Measurements from ENCODE around the gene PHEX.
"Not testable (repeated sequence)": the region's sequence is repeated elsewhere in the genome, so short reads cannot be mapped to it uniquely, and the experiment has no call there.

The PHEX gene

DNA sequence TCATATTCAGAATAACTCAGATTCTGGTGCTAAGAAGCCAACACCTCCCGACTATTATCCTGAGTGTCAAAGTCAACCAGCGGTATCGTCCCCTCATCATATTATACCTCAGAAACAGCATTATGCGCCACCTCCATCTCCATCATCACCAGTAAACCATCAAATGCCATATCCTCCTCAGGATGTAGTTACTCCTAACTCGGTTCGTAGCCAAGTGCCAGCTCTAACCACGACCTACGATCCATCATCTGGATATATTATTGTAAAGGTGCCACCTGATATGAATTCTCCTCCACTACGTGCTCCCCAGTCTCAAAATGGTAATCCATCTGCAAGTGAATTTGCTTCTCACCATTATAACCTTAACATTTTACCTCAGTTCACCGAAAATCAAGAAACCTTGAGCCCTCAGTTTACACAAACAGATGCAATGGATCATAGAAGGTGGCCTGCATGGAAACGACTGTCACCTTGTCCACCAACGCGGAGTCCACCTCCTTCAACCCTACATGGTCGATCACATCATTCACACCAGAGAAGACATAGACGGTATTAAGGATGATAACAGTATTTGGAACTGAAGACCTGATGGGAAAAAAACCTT, 241.7 kb downstream of the PHEX start:
- TF ChIP-seq, protein P1, sequence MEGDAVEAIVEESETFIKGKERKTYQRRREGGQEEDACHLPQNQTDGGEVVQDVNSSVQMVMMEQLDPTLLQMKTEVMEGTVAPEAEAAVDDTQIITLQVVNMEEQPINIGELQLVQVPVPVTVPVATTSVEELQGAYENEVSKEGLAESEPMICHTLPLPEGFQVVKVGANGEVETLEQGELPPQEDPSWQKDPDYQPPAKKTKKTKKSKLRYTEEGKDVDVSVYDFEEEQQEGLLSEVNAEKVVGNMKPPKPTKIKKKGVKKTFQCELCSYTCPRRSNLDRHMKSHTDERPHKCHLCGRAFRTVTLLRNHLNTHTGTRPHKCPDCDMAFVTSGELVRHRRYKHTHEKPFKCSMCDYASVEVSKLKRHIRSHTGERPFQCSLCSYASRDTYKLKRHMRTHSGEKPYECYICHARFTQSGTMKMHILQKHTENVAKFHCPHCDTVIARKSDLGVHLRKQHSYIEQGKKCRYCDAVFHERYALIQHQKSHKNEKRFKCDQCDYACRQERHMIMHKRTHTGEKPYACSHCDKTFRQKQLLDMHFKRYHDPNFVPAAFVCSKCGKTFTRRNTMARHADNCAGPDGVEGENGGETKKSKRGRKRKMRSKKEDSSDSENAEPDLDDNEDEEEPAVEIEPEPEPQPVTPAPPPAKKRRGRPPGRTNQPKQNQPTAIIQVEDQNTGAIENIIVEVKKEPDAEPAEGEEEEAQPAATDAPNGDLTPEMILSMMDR (IDR thresholded peaks at IDR 0.05; ENCODE audit: control insufficient read depth, extremely low read depth, insufficient read depth) = no peak
- DNase-seq (ENCODE audit: low read depth) = no peak
- no peak overlapping the region for H3K4me3 ChIP-seq (ENCODE audit: low read depth, low read length)

DNA sequence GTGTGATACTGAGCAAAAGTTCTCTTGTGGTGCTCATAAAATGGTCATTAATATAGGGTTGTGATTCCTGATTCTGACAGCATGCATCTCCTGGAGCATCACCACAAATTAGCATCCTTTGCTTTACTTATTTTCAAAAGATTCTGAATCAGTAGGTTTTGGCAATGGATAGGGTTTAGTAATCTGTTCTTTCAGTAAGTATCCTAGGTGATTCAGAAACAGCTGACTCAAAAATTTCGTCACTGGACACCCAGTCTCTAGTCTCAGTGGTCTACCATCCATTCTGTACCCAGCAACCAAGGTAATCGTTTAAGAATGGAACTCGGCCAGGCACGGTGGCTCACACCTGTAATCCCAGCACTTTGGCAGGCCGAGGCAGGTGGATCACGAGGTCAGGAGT, 244.7 kb downstream of the PHEX start:
- H3K4me3 ChIP-seq (ENCODE audit: low read depth, low read length) = no peak overlapping the region
- DNase-seq (ENCODE audit: low read depth) = no peak
- TF ChIP-seq, protein P1 (IDR thresholded peaks at IDR 0.05; ENCODE audit: control insufficient read depth, extremely low read depth, insufficient read depth) = no peak

DNA sequence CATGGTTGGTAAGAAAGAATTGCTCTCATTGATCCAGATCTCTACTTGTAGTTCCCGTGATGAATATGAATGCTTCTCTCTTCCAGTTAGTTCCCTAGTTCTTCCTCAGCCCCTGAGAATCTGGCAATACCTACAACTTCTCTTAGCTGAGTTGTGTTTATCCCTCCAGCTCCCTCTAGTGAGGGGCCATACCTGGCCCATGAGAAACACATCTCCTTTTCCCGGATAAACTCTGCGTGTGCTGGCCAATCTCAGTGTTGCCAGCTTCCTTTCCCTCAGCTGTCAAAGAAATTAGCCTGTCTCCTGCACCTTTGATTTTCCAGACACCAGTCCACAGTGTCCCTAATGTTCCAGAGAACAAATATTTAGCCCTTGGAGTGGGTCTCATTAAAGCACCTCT, 246.2 kb downstream of the PHEX start:
- no peak overlapping the region for H3K4me3 ChIP-seq (ENCODE audit: low read depth, low read length)
- TF ChIP-seq, protein P1 (IDR thresholded peaks at IDR 0.05; ENCODE audit: control insufficient read depth, extremely low read depth, insufficient read depth) = 0 out of 2 replicates have a peak, but pooled peaks have one; percentile 25
- no peak for DNase-seq (ENCODE audit: low read depth)

DNA sequence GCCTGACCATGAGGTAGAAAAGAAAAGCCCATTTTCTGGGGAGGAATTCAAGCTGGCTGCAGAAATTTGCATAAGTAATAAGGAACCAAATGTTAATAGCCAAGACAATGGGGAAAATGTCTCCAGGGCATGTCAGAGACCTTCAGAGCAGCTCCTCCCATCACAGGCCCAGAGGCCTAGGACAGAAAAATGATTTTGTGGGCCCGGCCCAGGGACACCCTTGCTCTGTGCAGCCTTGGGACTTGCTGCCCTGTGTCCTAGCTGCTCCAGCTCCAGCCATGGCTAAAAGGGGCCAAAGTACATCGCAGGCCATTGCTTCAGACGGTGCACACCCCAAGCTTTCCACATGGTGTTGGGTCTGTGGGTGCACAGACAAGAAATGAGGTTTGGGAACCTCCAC, 257.1 kb downstream of the PHEX start:
- H3K4me3 ChIP-seq (ENCODE audit: low read depth, low read length); DNase-seq (ENCODE audit: low read depth): not testable (repeated sequence)

DNA sequence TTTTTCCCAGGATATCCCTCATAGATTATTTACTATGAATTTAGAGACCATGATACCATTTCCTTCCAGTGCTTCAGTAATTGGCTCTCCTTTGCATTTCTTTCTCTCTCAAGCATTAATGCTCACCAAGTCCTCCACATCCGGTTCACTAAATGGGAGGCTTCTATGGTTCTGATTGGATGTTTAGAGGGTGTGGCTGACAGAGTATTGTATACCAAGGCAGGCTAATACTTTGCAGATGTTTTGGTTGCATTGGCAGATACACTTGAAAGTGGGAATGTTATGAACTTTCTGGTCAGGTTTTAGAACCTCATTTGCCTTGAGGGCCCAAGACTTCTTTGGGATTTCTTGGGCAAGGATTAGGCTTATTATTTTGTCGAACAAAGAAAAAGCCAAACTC, 264.7 kb downstream of the PHEX start:
- no peak overlapping the region for H3K4me3 ChIP-seq (ENCODE audit: low read depth, low read length)
- TF ChIP-seq, protein P1 (IDR thresholded peaks at IDR 0.05; ENCODE audit: control insufficient read depth, extremely low read depth, insufficient read depth) = no peak
- no peak for DNase-seq (ENCODE audit: low read depth)

DNA sequence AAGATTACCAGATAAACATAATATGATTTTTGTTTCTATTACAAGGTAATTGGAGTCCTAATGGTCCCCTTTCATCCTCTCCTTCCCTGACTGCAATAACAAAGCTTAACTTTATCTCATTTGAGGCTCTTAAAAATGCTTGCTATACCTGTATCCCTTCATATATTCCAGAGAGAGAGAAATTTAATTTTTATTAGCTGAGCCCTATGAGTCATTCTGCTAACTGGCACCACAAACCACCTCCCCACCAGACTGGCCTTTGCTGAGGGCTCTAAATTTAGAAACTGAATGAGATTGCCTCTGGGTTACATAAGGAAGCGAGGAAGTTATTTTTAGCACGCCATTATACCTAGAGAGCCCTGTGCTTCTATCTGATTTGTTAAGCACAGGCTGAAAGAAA, 268.0 kb downstream of the PHEX start:
- H3K4me3 ChIP-seq (ENCODE audit: low read depth, low read length) = no peak overlapping the region
- TF ChIP-seq, protein P1 (IDR thresholded peaks at IDR 0.05; ENCODE audit: control insufficient read depth, extremely low read depth, insufficient read depth) = no peak
- no peak for DNase-seq (ENCODE audit: low read depth)

Measured in LNCaP clone FGC (cell line).